HT1080 (cell line): Measurements from ENCODE around the gene ABCC1. TPM values are rescaled to one million over a fixed set of nuclear protein-coding genes. Genes with fewer than 3 reads are reported as not detected.
"Not testable (repeated sequence)": the region's sequence is repeated elsewhere in the genome, so short reads cannot be mapped to it uniquely, and the experiment has no call there.

ENCODE experiments used
- DNase-seq: peaks from one replicate; pipeline ENCODE4 v3.0.0-alpha.2; 2015; ENCODE audit warnings: low read depth
- total RNA-seq: library from RNA; depleted of rRNA; stranded (reverse); fragments of >200 nt; shearing (Covaris generic); gene quantifications from 2 replicates; pipeline ENCODE4 v1.2.3, GENCODE V29; 2014

Gene ABCC1
- total RNA-seq, 1 experiment from 2014 or later = 13.3 TPM

DNA sequence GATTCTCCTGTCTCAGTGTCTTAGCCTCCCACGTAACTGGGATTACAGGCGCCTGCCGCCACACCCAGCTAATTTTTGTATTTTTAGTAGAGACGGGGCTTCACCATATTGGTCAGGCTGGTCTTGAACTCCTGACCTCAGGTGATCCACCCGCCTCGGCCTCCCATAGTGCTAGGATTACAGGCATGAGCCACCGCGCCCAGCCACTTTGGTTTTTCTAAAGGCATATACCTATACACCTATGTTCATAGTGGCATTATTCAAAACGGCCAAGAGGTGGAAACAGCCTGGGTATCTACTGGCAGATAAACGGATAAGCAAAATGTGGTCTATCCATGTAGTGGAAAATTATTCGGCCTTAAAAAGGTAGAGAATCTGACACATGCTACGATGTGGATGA, 203.6 kb downstream of the ABCC1 start:
- not testable (repeated sequence) for DNase-seq

DNA sequence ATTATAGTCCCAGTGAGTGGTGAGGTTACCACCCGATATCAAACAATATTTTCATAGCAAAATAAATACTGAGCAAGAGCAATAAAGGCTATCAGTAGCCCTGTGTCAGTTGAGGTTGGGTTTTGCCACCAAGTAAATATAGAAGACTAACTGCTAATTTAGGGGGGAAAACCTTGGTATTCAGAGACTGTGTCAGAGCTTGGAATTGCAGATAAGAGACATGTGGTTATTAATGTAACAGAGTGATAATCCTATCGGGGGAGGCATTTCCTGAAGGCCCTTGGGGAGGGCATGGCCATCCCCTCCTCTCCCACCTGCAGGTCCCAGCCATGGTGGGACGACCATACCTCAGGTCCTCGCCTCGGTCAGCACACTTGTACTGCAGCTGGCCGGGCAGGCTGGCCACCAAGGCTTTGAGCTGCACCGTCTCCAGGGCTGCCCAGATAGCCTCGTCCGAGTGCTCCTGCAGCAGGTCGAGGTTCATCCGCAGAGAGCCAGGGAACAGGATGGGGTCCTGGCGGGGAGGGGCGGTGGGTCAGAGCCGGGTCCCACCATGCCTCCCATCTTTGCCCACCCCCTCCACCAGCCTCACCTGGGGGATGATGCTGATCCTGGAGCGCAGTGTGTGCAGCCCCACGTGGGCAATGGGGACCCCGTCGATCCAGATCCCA, 205.0 kb downstream of the ABCC1 start:
- no peak for DNase-seq

DNA sequence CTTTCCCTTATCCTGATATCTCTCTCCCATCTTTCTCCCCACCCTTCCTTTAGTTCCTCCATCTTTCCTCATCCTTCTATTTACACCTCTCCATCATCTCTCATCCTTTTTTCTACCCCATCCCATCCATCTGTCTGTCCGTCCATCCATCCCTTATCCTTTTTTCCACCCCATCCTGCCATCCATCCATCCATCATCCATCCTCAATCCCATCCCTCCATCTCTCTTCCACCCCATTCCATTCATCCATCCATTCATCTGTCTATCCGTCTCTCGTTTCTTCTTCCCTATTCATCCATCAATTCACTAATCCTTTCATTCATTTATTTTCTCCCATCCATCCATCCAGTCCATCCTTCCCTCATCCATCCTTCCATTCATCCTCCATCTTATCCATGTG, 205.8 kb downstream of the ABCC1 start:
- DNase-seq = no peak

DNA sequence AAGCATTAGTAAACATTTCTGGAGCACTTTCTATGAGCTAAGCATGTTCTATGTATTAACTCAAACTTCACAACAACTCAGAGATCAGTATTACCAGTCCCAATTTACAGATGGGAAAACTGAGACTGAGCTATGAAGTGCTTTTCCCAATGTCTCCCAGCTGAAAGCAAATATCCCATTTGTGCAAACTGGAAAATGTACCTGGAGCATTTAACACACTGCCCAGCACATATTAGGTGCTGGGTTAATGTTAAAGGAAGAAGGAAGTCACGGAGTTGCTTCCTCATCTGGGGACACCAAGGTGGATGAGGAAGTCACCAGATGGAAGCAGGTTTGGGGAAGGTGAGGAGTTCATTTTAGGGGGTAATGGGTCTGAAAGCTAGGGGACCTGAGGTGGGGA, 207.8 kb downstream of the ABCC1 start:
- no peak for DNase-seq

DNA sequence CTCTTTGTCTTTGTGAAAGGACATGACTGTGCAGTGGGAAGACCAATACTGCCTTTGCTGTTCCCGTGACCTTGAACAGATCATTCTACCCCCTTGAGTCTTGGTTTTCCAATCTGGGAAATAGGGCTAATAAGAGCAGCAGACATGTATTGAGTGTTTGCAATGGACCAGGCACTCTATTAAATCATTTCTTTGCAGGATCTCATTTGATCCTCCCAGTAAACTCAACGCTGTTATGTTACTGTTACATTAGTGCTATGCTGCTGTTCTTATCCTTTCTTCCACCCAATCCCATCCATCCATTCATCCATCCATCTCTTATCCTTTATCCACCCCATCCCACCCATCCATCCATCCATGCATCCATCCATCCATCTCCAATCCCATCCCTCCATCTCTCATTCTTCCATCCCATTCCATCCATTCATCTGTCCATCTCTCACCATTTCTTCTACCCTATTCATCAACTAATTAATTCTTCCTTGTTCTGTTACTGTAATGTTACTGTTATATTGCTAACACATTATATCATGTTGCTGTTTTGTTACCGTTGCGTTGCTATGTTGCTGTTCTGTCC, 208.8 kb downstream of the ABCC1 start:
- no peak for DNase-seq

DNA sequence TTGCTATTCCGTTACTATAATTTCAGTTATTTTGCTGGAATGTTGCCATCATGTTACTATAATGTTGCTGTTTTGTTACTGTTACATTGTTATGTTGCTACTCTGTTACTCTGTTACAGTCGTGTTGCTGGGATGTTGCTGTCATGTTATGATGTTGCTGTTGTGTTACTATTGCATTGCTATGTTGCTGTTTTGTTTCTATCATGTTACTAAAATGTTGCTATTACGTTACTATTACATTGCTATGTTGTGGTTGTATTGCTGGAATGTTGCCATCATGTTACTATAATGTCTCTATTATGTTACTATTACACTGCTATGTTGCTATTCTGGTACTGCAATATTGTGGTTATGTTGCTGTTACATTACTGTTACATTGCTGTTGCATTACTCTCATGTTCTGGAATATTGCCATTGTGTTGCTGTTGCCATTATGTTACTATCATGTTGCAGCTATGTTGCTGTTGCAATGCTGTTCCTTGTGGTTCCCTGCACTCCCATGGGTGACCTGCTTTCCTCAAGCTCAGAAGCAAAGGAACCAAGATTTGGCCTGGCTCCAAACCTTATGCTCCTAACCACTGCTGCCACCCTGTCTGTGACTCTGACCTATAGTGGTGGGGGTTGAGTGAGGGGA, 209.4 kb downstream of the ABCC1 start:
- no peak for DNase-seq

DNA sequence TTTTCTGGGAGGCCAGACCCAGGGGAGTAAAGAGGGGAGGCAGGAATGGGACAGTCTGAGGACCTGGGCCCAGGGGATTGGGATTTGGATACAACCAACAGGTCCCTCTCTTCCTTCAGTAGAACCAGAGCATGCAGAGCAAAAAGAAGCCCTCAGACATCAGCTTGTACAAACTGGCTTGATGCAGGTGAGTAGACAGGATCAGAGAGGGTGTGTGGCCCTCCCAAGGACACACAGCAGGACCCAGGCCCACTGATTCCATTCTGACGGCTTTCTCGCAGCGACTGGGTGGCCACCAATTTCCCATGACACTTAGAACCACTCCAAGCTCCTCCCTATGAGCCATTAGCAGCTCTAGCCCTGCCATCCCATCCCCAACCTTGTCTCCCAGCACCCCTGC, 210.2 kb downstream of the ABCC1 start:
- no peak for DNase-seq

DNA sequence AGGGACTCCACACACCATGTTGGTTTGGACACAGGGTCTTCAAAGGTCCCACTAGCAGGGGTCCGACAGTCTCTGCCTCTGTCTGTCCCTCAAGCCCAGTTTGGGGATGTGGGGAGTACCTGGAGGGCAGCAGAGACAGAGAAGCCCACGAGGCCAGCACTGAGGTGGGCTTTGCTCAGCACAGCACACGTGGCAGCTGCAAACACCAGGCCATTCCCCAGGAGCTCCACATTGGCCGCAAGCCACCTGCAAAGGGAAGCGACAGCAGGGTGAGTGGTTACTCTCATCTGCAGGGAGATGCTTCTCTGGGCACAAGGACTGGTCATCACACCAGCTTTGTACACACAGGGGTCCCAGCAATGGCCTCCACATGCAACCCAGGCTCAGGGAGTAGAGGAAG, 211.9 kb downstream of the ABCC1 start:
- DNase-seq = no peak

DNA sequence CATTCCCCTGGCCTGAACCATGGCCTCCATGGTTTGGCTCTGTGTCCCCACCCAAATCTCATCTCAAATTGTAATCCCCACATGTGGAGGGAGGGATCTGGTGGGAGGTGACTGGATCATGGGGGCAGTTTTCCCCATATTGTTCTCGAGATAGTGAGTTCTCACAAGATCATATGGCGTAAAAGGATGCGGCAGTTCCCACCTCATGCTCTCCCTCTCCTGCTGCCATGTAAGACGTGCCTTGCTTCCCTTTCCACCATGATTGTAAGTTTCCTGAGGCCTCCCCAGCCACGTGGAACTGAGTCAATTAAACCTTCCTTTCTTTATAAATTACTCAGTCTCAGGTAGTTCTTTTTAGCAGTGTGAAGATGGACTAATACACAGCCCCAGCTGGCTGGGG, 212.4 kb downstream of the ABCC1 start:
- DNase-seq = not testable (repeated sequence)

DNA sequence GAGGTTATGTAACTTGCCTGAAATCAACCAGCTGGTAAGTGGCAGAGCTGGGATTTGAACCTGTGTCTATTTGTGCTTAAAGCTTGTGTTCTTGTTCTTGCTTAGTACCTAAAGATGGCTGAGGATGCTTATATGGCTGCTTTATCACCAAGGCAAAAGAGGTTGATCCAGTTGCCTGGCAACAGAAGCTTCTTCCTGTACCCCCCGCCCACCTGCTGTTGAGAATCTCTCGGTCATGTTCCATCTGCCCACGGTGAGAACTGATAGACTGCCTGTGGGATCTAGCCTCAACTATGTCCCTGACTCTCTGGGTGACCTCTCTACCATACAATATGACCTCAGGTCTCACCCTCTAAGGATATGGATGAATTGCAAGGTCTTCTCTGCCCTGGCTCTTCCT, 213.2 kb downstream of the ABCC1 start:
- DNase-seq = no peak

DNA sequence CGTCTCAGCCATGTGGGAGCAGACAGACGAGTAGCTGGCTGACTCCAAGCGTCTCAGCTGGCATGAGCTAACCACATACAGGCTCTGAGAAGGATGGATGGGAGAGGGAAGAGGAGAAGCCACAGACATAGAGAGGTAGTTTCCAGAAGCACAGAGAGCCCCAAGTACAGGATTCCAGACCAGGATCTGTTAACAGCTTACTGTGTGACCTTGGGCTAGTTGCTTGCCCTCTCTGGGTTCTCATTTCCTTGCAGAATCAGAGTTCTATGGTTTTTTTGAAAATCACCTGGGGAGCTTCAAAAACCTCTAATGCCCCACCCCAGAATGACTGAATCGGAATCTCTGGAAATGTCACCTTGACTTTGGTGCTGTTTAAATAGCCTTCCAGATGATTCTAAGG, 213.7 kb downstream of the ABCC1 start:
- DNase-seq = no peak

DNA sequence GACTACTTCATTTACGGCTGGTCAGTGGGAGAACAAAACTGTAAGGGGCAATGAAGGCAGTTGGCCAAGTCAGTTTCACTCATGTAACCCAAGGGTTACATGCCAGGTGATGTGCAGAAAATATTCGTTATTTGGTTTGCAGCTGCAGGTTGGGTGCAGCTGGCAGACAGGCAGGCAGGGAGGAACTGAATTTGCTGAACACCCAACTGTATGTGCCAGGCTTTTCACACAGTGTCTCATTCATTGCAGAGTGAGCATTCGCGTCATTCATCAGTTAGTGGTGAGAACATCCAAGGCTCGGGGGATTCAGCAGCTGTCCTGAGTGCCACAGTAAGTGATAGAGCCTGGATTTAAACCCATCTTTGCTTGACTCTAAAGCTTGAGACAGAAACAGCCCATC, 214.2 kb downstream of the ABCC1 start:
- DNase-seq = no peak

DNA sequence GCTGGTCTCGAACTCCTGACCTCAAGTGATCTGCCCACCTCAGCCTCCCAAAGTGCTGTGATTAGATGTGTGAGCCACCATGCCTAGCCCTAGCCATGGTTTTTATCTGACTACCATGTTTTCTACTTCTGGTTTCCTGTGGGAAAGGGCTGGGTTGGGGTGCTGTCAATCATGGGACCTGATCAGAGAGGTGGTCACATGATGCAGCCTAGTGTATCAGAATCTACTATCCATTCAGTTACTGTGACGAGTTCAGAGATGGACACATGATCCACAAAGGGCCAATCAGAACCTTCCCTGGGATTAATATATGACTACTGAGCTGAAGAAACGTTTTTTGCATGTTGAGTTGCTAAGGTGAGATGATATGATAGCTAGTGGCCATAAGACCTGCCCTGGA, 214.8 kb downstream of the ABCC1 start:
- no peak for DNase-seq

DNA sequence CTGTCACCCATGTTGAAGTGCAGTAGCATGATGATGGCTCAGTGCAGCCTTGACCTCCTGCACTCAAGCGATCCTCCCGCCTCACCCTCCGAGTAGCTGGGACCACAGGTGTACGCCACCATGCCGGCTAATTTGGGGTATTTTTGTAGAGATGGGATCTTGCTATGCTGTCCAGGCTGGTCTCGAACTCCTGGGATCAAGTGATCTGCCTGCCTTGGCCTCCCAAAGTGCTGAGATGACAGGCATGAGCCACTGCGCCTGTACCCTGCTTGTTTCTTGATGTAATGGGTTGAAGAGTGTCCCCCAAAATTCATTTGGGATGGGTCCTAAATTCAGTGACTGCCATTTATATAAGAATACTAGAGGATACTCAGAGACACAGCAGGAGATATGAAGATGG, 216.7 kb downstream of the ABCC1 start:
- DNase-seq = no peak

DNA sequence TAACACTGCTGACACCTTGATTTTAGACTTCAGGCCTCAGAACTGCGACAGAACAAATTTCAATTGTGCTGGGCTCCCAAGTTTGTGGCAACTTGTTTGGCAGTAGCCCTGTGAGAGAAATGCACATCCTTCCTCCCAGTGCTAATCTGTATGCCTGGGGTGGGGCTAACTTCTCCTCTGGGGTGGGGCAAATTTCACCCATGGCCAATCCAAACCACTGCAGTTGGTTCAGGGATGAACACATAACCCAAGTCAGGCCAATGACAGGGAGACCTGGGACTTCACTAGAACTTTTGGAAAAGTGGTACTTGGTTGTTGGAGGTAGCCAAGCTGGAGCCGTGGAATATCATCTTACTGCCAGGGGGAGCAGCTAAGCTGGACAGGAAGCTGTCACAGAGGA, 217.5 kb downstream of the ABCC1 start:
- DNase-seq = no peak

DNA sequence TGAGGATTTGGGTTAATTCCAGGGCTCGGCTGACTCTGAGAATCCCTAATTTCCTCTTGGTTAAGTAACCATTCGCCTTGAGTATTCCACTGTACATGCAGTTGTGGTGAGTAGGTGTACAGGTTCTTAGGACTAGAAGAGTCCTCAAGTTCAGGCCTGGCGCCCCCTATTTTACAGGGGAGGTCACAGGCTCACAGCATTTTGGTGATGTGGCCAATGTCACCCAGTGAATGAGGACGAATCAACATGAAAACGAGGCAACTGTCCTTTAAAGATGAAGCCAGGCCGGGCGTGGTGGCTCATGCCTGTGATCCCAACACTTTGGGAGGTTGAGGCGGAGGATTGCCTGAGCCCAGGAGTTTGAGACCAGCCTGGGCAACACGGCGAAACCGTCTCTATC, 218.5 kb downstream of the ABCC1 start:
- no peak for DNase-seq

DNA sequence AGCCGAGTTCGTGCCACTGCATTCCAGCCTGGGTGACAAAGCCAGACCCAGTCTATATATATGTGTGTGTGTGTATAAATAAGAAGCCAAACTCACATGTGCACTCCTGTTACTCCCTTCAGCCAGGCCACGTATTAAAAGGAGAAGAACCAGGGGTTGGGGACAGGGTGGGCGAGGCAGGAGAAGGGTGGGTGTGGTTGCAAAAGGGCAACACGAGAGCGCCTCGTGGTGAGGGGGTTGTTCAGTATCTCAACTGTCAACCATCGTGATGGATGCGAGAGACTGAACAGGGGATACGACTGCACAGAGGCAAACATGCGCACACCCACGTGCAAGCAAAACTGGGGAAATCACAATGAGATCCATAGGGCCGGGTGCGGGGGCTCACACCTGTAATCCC, 219.0 kb downstream of the ABCC1 start:
- DNase-seq = no peak

DNA sequence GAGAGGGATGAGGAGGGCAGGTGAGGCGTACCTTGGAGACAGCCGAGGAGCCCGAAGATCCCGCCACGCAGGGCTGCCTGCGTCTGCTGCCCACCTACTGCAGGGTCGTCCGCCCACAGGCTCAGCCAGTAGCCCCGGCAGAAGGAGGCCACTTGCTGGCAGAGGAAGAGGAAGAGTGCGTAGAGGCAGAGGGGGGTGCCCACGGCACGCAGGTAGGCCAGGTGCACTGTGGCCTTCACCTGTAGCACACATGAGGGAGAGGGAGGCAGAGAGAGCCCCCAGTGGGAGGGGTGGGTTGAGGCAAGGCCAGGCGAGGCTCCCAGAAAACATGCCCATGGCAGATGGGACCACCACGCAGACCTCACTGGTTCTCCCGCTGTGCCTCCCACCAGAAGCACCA, 220.2 kb downstream of the ABCC1 start:
- no peak for DNase-seq

DNA sequence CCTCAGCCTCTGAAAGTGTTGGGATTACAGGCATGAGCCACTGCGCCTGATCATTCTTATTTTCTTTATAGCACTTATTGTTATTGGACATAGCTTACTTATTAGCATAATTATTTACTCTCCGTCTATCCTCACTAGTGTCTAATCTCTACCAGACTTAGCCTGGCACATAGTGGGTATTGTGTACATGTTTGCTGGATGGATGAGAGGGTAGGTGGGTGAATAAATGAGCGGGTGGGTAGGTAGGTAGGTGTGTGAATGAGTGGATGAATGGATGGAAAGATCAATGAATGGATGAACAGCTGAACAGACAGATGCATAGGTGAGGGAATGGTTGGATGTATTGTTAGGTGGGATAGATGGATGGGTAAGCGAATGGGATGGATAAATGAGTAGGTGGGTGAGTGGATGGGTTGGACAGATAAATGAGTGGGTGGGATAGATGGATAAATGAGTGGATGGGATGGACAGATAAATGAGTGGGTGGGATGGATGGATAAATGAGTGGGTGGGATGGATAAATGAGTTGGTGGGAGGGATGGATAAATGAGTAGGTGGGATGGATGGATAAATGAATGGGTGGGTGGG, 222.0 kb downstream of the ABCC1 start:
- DNase-seq = no peak

DNA sequence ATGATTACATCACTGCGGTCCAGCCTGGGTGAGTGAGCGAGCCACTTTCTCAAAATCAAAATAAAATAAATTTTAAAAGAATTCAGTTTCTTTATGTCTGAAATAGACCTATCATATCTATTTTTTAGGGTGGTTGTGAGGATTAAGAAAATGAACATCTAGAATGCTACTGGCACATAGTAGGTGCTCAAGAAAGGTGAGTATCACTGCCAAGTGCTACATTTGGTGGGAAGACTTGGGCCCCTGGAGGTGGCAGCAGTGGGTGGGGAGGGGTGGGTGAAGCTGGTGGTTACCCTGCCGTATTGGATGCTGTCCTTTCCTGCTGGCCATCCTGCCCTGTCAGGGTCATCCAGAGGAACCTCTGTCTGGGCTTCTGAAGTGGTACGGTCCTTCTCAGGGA, 223.6 kb downstream of the ABCC1 start:
- DNase-seq = no peak

DNA sequence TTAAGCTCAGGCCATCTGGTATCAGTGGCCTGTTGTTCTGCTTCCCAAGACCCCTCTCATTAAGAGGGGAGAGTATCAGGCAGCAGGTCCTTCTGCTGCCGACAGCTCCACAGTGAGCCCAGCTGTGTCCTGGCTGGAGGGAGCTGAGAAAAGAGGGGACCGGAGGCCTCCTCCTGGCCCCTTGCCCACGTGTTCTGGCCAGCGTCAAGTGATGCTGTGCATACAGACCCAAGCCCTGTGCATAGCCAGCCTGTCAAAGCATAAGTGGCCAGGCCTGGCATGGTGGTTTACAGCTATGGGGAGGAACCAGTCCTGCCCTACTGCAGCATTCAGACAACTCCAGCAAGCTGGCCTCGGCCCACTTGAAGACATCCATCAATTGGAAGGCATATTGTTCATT, 225.9 kb downstream of the ABCC1 start:
- no peak for DNase-seq

DNA sequence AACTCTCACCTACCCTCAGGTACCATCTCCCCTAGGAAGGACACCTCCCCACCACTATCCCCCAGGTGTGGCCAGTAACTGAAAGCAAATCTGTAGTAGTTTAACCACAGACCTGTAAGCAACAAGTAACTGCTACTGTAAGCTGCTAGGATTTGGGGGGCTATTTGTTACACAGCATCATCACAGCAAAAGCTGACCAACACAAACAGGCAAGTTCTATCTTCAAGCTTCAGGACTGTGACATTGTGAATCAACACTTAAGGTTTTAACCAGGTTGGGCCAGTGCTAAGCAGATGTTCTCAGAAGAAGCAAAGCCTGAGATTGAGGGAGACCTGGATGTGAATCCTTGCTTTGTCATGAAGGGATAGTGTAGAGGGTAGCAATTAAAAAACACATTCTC, 226.9 kb downstream of the ABCC1 start:
- no peak for DNase-seq
